HG03558 (cell line): ENCODE measurements around the gene UNC5C.
"Not testable (repeated sequence)": the region's sequence is repeated elsewhere in the genome, so short reads cannot be mapped to it uniquely, and the experiment has no call there.

ENCODE experiments used
- ATAC-seq: cut with Tn5 transposase; IDR thresholded peaks from one replicate; pipeline ENCODE4 v1.9.1; 2021; ENCODE audit warnings: moderate number of reproducible peaks; ENCODE audit not compliant: unreplicated experiment; ENCODE audit errors: extremely low read depth

UNC5C gene

GRCh38 chr4:95155759-95156451 is 392.9 kb downstream of the UNC5C start:
- ATAC-seq = no peak

- ATAC-seq = no peak
Measured at GRCh38 chr4:95153182-95153581, 395.6 kb downstream of the UNC5C start.

GRCh38 chr4:95151255-95151654 is 397.5 kb downstream of the UNC5C start:
- no peak for ATAC-seq

GRCh38 chr4:95142932-95143331 is 405.8 kb downstream of the UNC5C start:
- no peak for ATAC-seq

- no peak for ATAC-seq
Measured at GRCh38 chr4:95141361-95141760, 407.4 kb downstream of the UNC5C start.

GRCh38 chr4:95139424-95139823 is 409.3 kb downstream of the UNC5C start:
- not testable (repeated sequence) for ATAC-seq

GRCh38 chr4:95134016-95134415 is 414.8 kb downstream of the UNC5C start:
- ATAC-seq = not testable (repeated sequence)

- ATAC-seq = no peak
Measured at GRCh38 chr4:95129821-95130311, 418.9 kb downstream of the UNC5C start.

- no peak for ATAC-seq
Measured at GRCh38 chr4:95129031-95129430, 419.7 kb downstream of the UNC5C start.

- no peak for ATAC-seq
Measured at GRCh38 chr4:95124906-95125504, 423.8 kb downstream of the UNC5C start.

- no peak for ATAC-seq
Measured at GRCh38 chr4:95122001-95122400, 426.8 kb downstream of the UNC5C start.

GRCh38 chr4:95120456-95120855 is 428.3 kb downstream of the UNC5C start:
- no peak for ATAC-seq

- no peak for ATAC-seq
Measured at GRCh38 chr4:95118497-95118896, 430.3 kb downstream of the UNC5C start.

GRCh38 chr4:95114521-95114920 is 434.3 kb downstream of the UNC5C start:
- ATAC-seq = no peak
